NT2/D1 (cell line): ENCODE data around the gene SPAAR.

ENCODE experiments used
- YY1 ChIP-seq: IDR thresholded peaks from 2 replicates; pipeline ENCODE4 v1.6.1; 2011; ENCODE audit not compliant: insufficient read length, insufficient read depth
- ZNF274 ChIP-seq: IDR thresholded peaks from 2 replicates; pipeline ENCODE4 v1.6.1; 2011; ENCODE audit warnings: mild to moderate bottlenecking, low read depth, low read length

DNA sequence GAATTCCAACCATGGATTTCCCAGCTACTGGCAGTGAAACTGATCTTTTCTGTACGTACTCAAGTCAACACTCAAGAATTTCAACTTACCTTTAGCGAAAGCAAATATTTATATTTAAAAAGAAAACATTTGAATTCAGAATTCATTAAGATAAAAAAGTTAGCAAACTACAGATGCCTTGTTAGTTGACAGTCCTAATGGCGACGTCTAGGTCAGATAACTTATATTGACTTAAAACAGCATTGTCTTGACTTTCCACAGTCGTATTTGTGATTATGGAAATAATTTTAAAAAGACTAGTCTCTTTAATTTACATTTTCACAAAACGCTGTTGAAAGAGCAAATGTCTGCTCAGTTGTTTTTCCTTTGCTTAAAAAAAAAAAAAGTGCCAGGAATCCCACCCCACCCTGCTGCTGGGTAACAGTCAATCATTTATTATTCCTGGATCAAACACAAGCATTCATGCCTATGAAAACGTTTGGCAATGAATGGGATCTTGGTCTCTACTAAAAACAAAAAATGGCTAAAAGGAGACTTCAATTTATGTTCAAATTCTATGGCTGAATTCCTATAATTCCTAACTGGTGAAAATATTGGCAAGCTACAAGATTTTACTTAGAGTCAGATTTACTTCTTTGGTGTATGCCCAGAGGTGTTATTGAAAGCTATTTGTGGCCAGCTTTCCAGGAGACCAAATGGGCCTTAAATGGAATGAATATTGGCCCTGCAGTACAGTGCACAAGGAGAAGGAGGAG, 26.6 kb downstream of the SPAAR start:
- TF ChIP-seq ZNF274 (no peak), YY1 (no peak)
